Measurements from ENCODE around the gene BOK.

- TF ChIP-seq EP300 (conservative IDR thresholded peaks at IDR 0.05; ENCODE audit: poor library complexity, severe bottlenecking) (no peak), EZH2 (IDR thresholded peaks at IDR 0.05; ENCODE audit: borderline replicate concordance, insufficient read depth, low read length, poor library complexity, severe bottlenecking) (no peak), POLR2AphosphoS5 (IDR thresholded peaks at IDR 0.05) (no peak), CTCF (IDR thresholded peaks at IDR 0.05; ENCODE audit: poor library complexity, severe bottlenecking) (no peak), RAD21 (conservative IDR thresholded peaks at IDR 0.05) (no peak), TAF1 (IDR thresholded peaks at IDR 0.05; ENCODE audit: low read depth) (no peak)
Measured at GRCh38 chr2:241546771-241547498, 11.6 kb upstream of the BOK start.

All from neural cell (in vitro differentiated cells).